BE2C (cell line): ENCODE data around the gene PRSS57.
"Not testable (repeated sequence)": the region's sequence is repeated elsewhere in the genome, so short reads cannot be mapped to it uniquely, and the experiment has no call there.

Experiments used
- DNase-seq: peaks from one replicate; pipeline ENCODE4 v3.0.0-alpha.2; 2020
- H3K27me3 ChIP-seq: fragments of 250-450 bp; sonication (Bioruptor Pico); 2 replicates; pipeline ENCODE4 v1.5.1; 2020; ENCODE audit warnings: mild to moderate bottlenecking
- H3K36me3 ChIP-seq: fragments of 250-450 bp; sonication (Bioruptor Pico); 2 replicates; pipeline ENCODE4 v1.5.1; 2020; ENCODE audit warnings: mild to moderate bottlenecking
- H3K4me1 ChIP-seq: fragments of 250-450 bp; sonication (Bioruptor Pico); 2 replicates; pipeline ENCODE4 v1.5.1; 2020
- H3K4me3 ChIP-seq: 2 replicates; pipeline ENCODE4 v1.5.1; 2011; ENCODE audit warnings: low read depth, low read length
- H3K9me3 ChIP-seq: fragments of 250-450 bp; sonication (Bioruptor Pico); 2 replicates; pipeline ENCODE4 v1.5.1; 2020
- CTCF ChIP-seq: IDR thresholded peaks from 2 replicates; pipeline ENCODE4 v1.5.1; 2012; ENCODE audit warnings: mild to moderate bottlenecking, low read depth, low read length

PRSS57 gene

DNA sequence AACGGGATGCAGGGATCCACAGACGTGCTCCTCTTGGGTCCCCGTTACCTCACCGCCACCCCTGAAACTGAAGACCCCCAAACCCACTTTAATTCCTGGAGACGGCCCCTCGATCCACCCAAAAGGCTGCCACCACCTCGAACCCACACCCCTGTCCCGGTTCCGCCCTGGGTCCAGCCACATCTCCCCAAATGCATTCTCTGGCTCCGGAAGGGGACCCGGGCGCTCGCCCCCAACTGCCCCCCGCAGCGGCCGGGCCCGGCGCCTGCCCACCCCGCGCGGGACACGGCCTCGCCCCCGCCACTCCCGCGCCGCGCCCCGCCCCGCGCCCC lies 19.3 kb downstream of the PRSS57 start:
- Histone ChIP-seq H3K9me3 (no peaks in the 10 kb centered on the region), H3K36me3 (no peaks in the 10 kb centered on the region), H3K4me3 (no peak overlapping the region), H3K27me3 (peaks cover 25% of the 10 kb centered on the region), H3K4me1 (no peaks in the 10 kb centered on the region)
- no peak for TF ChIP-seq CTCF
- no peak for DNase-seq

DNA sequence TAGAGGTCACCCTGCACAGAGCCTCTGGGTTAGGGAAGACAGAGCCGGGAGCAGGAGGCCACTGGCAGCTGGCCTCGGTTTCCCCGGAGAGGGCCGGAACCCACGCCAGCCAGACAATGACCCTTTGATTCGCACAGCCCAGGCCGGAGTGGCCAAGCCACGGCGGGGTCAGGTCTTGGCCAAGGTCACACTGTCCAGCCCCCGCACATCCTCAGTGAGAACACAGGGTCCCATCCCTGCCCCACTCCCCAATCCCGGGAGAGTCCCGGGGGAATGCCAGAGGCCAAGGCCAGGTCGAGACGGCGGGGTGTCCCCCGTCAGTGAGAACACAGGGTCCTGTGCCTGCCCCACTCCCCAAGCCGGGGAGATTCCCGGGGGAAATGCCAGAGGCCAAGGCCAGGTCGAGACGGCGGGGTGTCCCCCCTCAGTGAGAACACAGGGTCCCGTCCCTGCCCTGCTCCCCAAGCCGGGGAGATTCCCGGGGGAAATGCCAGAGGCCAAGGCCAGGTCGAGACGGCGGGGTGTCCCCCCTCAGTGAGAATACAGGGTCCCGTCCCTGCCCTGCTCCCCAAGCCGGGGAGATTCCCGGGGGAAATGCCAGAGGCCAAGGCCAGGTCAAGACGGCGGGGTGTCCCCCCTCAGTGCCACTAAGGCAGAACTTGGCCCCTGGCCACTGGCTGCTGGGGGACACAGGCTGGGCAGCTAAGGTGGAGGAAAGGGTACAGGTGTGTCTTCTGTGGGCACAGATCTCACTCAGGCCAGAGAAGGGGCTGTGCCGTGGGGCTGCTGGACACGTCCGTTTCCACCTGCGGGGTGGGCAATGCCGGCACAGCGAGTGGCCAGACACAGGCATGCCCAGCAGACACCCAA lies 20.7 kb downstream of the PRSS57 start:
- H3K4me1 ChIP-seq = no peaks in the 10 kb centered on the region
- no peak for DNase-seq
- H3K27me3 ChIP-seq = peaks cover 25% of the 10 kb centered on the region
- no peaks in the 10 kb centered on the region for H3K36me3 ChIP-seq
- H3K4me3 ChIP-seq = no peak overlapping the region
- TF ChIP-seq CTCF = no peak
- H3K9me3 ChIP-seq = no peaks in the 10 kb centered on the region

DNA sequence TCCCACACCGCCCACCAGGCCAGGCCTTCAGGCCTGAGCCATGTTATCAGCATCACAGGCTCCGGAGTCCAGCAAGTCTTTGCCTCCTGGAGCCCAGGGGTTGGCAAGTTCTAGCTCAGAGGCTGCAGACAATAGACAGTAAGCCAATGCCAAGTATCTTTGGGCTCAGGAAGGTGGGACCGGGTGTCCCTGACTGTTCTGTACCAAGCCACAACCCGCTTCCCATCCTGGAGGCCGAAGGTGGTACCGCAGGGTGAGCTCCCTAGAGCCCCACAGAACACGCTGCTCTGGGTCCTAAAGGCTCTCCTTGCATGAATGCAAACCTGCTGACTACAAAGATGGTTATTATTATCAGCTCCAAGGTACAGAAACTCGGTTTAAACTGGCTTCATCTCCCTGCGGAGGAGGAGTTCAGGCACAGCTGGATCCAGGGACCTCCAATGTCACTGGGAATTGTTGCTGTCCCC lies 24.6 kb downstream of the PRSS57 start:
- Histone ChIP-seq H3K9me3 (no peaks in the 10 kb centered on the region), H3K27me3 (peaks cover 7% of the 10 kb centered on the region), H3K36me3 (no peaks in the 10 kb centered on the region), H3K4me3 (no peak overlapping the region), H3K4me1 (no peaks in the 10 kb centered on the region)
- TF ChIP-seq CTCF = no peak
- DNase-seq = no peak

DNA sequence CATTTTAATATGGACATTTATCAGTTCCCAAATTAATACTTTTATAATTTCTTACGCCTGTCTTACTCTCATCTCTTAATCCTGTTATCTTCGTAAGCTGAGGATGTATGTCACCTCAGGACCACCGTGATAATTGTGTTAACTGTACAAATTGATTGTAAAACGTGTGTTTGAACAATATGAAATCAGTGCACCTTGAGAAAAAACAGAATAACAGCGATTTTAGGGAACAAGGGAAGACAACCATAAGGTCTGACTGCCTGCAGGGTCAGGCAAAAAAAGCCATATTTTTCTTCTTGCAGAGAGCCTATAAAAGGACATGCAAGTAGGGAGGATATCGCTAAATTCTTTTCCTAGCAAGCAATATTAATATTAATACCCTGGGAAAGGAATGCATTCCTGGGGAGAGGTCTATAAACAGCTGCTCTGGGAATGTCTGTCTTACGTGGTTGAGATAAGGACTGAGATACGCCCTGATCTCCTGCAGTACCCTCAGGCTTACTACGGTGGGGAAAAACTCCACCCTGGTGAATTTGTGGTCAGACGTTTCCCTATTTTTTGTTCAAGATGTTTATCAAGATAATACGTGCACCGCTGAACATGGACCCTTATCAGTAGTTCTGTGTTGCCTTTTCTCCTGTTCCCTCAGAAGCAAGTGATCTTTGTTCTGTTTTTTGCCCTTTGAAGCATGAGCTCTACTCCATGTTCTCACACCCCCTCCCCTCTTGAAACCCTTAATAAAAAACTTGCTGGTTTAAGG lies 26.4 kb downstream of the PRSS57 start:
- H3K27me3 ChIP-seq, H3K4me3 ChIP-seq, DNase-seq, H3K36me3 ChIP-seq, H3K4me1 ChIP-seq, H3K9me3 ChIP-seq: not testable (repeated sequence)

- not testable (repeated sequence) for H3K36me3 ChIP-seq, DNase-seq, H3K27me3 ChIP-seq, H3K9me3 ChIP-seq, H3K4me1 ChIP-seq, H3K4me3 ChIP-seq
Observed at GRCh38 chr19:666985-667573, 28.2 kb downstream of the PRSS57 start.

DNA sequence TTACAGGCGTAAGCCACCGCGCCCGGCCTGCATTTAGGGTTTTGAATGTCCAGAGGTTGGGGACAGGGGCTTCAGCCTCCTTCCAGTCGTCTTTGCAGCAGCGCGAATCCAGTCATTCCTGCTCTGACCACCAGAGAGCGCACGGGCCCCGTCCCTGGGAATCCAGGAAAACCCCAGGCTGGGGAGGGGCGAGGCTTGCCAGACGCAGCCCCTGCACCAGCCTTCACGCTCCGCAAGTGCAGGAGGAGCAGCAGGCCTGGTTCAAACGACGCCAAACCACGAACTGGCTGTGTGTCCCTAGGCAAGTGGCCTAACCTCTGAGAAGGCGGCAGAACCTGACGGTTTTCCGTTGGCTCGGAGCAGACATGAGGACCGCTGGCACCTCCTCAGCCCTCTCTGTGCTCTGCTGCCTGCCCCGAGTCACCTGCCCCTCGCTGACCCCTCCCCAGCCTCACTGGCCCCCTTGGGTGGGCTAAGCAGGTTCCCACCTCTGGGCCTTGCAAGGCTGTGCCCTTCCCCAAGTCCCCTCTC lies 30.3 kb downstream of the PRSS57 start:
- Histone ChIP-seq H3K36me3 (peaks cover 9% of the 10 kb centered on the region), H3K27me3 (no peaks in the 10 kb centered on the region; the same call in 1 of the 2 replicates), H3K9me3 (no peaks in the 10 kb centered on the region; the same call in 1 of the 2 replicates), H3K4me3 (no peak overlapping the region), H3K4me1 (peaks cover 3% of the 10 kb centered on the region; the same call in 1 of the 2 replicates)
- TF ChIP-seq CTCF = peak; percentile 88
- DNase-seq = peak; percentile 95
